SKM-1 treated with dmso at 0.1 percent for 144 hours (cell line): ENCODE measurements around the gene TADA2B.

Experiments
- DNase-seq: peaks from one replicate; lab custom pipeline; 2025; ENCODE audit not compliant: unreplicated experiment; lab: John Stamatoyannopoulos, UW

Gene TADA2B

DNA sequence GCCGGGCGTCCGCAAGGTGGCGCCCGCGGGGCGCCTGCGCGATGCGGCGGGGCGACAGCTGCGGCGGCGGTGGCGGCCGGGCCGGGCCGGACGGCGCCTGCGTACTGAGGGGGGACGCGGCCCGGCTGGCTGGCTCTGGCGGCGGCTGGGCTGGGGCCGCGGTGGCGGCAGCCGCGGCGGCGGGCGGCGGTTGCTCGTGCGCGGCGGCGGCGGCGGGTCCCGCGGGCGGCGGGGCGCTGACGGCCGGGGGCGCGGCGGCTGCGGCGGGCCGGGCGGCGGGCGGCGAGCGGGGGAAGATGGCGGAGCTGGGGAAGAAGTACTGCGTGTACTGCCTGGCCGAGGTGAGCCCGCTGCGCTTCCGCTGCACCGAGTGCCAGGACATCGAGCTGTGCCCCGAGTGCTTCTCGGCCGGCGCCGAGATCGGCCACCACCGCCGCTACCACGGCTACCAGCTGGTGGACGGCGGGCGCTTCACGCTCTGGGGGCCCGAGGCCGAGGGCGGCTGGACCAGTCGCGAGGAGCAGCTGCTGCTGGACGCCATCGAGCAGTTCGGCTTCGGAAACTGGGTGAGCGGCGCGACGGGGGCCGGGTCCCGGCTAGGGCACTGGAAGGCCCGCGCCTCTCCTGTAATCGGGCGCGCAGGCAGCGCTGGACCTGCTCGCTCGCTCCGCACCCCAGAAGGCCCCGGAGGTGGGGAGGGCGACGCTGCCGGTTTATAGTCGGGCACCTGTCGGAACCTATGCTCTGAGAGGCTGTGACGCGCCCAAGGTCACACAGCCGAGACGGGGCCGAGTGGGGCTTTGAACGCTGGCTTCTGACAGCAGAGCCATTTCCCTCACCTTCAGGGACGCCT lies at the start of gene TADA2B:
Gene TADA2B, plus strand, starts transcription at position 89 of the 853 bp plus-strand sequence. Its CDS starts 208 bp downstream, at position 297.
- peak; percentile 44 for DNase-seq

DNA sequence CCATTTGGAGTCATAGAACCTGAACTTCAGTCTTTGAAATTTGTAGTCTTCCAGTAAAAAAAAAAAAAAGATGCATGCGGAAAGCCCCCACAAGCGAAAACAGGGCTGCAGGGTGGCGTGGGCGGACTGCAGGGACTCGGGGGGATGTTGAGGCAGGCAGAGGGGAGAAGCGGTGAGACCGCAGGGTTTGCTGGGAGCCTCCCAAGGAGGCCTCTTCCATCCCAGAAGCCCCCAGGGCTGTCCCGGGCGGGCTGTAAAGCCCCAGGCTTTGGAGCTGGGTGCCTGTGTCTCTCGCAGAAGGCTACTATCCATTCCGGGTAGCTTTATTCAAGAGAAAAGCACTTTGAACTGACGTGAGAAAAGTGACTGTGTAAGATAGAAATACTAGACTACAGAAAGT lies 46.7 kb upstream of the TADA2B start:
- DNase-seq, result no peak

- peak; percentile 27 for DNase-seq
Measured at GRCh38 chr4:6999172-7000086, 43.7 kb upstream of the TADA2B start.

DNA sequence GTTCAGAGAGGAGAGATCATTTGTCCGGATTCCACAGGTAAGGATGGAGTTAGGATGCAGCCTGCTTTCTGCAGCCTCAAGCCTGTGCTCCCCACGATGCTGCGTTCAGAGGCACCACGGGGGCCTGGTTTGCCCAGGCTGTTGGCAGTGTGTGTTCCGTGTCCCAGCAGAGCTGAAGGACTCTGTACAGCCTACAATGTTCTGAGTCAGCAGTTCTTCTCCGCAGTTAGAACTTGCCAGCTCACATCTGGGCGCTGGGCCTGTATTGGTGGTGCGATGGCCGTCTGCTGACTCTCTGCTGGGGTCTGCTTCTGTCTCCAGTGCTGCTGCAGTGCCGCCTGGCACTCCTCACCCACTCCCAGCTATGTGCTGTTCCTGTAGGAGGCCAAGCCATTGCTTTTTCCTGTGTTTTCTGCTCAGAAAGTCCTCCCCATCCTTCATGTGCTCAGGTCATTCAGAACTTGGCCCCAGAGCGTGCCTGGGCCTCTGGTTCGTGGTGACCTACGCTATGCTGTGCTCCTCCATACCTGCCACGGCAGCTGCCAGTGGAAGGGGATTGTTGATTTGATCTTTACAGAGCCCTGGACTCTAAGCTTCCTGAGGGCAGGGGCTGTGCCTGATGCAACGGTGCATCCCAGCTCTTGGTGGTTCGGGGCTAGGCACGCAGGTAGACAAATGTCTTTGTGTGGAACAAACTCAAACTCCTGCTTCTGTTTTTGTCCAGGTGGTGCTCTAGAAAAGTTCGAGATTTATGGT lies 42.6 kb upstream of the TADA2B start:
- no peak for DNase-seq

GRCh38 chr4:7001271-7001670 lies 41.9 kb upstream of the TADA2B start:
- no peak for DNase-seq

GRCh38 chr4:7002336-7002735 lies 40.8 kb upstream of the TADA2B start:
- no peak for DNase-seq

DNA sequence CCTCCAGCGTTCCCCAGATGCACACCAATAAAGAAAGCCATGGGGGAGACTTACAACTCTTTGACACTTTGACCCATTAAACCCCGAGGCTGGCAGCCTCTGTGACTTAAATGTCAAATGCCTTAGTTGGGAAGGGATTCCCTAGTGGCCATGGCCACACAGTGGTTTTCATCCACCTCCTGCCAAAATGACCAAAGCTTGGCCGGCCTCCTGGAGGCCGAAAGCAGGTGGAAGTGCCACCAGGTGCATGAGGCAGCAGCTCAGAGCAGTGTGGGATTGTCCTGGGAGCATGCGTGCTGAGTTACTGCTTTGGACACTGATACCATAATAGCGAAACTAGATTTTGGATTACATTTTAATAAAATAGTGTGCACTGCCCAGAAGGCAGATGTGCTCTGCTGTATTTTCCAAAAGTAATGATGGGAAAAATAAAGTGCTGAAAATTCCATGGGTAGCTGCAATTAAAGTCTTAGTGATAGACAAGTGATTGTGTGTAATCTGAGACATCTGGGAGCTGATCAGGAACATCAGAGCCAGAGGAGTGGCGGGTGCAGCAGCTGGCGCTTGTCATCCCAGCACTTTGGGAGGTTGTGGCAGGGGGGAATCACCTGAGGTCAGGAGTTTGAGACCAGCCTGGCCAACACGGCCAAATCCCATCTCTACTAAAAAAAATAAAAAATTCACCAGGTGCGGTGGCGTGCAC lies 39.8 kb upstream of the TADA2B start:
- no peak for DNase-seq

DNA sequence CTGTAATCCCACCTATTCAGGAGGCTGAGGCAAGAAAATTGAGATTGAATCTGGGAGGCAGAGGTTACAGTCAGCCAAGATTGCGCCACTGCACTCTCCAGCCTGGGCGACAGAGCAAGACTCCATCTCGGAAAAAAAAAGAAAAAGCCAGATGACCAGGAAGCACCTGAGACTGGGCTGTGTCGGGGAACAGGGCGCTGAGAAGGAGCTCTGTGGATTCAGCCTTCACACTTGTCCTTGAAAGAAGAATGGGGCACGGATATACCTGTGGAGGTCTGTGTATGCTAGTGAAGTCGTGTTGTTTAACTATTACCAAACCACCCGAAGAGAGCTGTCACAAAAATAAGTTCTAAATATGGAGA lies 39.3 kb upstream of the TADA2B start:
- no peak for DNase-seq

DNA sequence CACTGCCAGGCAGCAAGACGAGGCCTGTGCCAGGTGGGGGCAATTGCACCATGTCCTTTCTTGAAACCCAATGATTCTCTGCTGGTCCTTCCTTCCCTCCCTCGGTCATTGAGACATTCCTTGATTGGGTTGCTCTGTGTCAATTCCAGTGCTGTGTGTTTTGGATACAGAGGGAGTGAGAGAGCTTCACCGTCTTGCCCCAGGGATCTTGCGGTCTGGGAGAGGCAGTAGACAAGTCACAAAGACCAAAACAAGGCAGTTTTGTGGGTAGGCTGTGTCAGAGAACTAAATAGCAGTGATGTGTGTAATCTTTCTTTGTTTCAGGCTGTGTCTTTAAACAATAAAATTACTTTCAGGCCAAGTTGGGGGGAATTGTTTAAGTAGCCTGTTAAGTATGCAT lies 38.8 kb upstream of the TADA2B start:
- no peak for DNase-seq

GRCh38 chr4:7005571-7005970 lies 37.6 kb upstream of the TADA2B start:
- no peak for DNase-seq

- DNase-seq, result no peak
Measured at GRCh38 chr4:7006411-7006810, 36.8 kb upstream of the TADA2B start.

GRCh38 chr4:7007142-7007907 lies 35.8 kb upstream of the TADA2B start:
- DNase-seq, result no peak

DNA sequence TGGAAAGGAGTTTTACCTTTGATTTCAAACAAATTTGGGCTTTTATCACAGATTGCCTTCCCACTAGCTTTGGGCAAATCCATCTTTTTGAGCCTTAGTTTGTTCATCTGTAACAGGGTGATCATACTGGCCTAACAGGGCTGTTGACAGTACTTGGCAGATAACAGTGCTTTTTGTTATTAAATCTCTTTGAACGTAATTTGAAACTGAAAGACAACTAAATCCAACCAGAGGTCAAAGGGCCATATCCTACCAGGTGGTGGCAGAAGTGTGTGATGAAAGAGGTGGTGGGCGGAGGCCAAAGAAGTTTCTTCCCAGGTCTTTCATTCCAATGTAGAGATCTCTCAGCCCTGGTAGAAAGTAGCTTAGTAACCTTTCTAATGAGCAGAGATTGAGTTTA lies 35.2 kb upstream of the TADA2B start:
- DNase-seq, result no peak

DNA sequence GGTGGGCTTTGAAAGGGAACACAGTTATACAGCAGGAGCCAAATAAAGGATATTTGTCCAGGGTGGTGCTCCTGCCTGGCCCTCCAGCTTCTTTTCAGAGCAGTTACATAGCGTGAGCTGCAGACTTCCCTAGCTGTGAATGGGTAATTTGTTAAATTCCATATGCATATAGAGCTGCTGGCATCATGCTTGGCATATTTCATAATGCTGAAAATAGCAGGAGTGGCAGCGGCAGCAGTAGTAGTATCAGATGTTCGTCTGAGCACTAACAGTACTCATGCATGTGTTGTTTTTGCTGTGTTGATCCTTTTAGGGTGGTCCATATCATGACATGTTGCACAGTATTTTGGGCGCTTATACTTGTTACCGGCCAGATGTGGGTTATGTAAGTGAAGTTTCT lies 33.6 kb upstream of the TADA2B start:
- no peak for DNase-seq

DNA sequence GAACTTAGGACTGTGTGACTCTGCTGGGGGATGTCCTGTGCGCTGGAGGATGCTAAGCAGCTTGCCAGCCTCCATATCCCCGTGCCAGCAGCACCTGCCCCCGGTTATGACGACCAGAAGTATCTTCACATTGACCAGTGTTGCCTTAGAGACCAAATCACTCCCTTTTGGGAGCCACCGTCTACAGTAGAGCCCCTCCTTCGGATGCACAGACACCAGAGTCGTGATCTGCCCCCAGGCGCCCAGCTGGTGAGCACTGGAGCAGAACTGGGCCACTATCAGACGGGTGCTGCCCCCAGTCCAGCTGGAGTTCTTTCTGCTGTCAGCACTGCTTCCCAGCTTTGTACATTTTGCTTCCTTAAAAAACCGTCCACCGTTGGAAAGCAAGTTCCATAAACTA lies 30.0 kb upstream of the TADA2B start:
- DNase-seq, result no peak

DNA sequence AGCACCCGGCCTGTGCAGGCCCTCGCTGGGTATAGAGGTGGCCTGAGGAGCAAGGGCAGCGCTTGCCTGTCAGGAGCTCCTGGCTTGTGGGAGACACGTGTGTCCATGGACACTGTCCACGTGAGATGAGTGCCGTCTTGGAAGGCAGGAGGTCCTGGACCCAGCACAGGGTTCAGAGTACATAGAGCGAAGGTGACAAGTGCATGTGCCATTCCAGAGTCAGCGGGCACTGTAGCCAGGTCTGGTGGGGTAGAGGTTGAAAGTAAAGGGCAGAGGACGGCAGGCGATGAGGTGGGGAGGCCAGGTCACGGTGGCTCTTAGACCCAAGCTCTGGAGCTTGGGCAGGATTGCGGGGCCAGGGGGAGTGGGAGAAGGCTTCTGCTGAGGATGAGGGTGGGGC lies 28.4 kb upstream of the TADA2B start:
- DNase-seq, result no peak

DNA sequence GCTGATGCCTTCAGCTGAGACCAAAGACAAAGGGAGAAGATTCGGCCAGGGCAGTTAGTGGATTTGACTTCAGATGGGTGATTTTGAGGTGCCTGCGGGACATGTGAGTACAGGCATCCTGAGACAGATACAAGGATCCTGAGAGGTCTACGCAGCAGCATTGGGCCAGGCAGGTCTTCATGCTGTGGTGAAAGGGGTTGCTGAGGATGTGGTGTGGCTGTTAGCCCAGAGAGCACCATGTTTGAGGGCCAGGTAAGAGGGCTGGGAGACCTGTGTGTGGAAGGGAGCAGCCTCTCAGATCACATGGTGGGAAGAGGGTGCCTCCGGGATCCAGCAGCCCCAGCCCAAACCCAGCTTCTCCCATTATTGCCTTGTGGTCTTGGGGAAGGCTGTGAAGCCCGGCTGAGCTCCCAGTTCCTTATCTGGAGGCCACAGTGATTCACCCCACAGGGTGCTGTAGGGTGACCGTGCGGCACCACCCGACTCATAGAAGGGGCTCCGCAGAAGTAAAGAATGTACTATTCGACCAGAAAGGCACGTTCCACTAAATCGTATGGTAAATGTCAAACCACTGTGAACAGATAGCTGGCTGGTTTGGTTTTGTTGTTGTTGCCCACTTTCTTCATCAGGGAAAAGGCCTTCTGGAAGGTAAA lies 27.7 kb upstream of the TADA2B start:
- DNase-seq, result no peak

DNA sequence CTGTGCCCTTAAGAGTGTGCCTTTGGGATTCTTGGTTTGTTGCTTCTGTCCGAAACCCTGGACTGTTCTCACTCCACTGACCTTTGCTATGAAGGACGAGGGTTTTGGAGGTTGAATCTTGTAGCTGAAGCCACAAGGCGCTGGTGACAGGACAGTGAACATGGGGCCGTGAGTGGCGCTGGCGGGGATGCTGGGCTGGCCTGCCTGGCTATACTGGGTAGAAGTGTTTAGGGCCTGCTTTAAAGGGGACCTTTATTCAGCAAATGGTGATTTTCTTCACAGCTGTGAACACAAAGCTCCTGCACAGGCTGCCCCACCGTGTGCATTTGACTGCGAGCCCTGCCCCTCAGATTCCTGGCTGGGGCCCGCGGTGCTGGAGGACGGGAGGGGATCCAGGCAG lies 27.1 kb upstream of the TADA2B start:
- DNase-seq, result no peak

DNA sequence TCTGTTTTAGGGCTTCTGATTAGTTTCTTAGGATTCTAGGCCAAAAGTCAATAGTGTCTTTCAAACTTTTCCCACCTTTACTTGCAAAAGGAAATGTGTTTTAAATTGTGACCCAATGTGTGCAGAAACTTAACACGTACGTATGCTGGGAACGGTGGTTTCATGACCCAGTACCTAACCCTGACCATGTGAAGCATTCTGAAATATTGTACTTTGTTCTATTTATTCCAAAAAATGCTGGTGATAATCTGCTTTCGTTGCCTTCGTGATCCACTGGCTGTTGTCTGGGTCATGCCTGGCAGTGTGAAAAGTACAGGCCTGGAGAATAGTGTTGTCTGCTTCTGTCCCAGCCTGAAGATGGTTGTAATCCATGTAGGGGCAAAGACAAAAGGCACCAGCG lies 26.7 kb upstream of the TADA2B start:
- DNase-seq, result no peak
